Inflammatory macrophage (primary cell): Measurements from ENCODE around the gene KSR2.
"Not testable (repeated sequence)": the region's sequence is repeated elsewhere in the genome, so short reads cannot be mapped to it uniquely, and the experiment has no call there.

Source experiments
- DNase-seq, 2 donors: peaks; one replicate each; pipeline ENCODE4 v3.0.0-alpha.2; 2020 to 2022

KSR2 gene

GRCh38 chr12:117684471-117684870 lies 284.3 kb downstream of the KSR2 start:
- DNase-seq, result no peak

- no peak for DNase-seq
Measured at GRCh38 chr12:117680312-117680711, 288.5 kb downstream of the KSR2 start.

GRCh38 chr12:117679776-117680175 lies 289.0 kb downstream of the KSR2 start:
- DNase-seq, result no peak

DNA sequence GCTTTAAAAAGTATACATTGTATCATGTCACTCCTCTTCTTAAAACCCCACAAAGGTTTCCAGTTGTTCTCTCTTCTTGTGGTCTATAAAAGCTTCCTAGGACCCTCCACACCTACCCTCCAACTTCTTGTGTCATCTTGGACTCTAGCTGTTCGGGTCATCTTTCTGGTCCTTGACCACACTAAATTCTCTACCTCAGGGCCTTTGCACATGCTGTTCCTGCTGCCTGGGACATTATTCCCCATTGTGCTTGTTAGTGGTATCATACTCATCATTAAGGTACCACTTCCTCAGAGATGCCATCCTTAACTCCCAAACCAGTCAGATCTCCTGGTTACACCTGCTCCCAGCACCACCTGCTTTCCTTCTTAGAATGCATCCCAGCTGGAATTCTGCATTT lies 294.0 kb downstream of the KSR2 start:
- DNase-seq, result no peak

GRCh38 chr12:117674313-117674712 lies 294.5 kb downstream of the KSR2 start:
- no peak for DNase-seq

DNA sequence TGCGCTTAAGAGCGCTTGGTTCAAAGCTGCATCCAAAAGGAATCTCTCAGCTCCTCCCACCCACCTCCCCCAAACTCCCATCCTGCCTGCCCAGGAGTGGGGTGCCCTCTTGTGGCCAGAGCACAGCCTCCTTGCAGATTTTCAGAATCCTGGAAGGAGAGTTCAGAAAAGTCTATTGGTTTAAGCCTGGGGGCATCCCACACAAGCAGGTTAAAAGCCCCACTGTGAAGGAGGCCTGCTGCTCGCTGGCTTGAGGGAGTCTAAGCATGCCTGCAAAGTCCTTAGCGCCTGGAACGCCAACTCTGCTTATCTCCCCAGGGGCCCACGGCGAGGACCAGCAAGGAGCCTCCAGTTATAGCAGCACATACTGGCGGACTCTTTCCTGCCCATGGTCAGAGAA lies 297.1 kb downstream of the KSR2 start:
- DNase-seq, result peak in 1 of 2 donors; percentile 2

DNA sequence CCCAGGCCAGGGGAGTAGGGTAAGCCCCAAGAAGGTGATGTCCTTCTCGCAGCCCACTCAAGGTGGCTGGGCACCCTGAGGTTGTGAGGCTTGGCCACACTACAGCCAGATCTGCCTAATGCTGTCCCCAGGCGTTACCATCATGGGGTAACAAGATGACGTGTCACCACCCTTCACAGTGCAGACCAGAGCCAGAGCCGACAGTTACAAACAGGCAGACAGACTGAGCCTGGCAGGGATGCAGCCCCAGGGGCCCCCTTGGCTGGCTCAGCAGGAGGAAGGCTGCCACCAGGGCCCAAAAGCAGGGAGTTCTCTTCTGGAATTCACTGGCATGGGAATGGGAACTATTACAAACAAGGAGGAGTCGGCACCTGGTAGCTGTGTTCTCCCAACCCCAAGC lies 304.6 kb downstream of the KSR2 start:
- no peak for DNase-seq

DNA sequence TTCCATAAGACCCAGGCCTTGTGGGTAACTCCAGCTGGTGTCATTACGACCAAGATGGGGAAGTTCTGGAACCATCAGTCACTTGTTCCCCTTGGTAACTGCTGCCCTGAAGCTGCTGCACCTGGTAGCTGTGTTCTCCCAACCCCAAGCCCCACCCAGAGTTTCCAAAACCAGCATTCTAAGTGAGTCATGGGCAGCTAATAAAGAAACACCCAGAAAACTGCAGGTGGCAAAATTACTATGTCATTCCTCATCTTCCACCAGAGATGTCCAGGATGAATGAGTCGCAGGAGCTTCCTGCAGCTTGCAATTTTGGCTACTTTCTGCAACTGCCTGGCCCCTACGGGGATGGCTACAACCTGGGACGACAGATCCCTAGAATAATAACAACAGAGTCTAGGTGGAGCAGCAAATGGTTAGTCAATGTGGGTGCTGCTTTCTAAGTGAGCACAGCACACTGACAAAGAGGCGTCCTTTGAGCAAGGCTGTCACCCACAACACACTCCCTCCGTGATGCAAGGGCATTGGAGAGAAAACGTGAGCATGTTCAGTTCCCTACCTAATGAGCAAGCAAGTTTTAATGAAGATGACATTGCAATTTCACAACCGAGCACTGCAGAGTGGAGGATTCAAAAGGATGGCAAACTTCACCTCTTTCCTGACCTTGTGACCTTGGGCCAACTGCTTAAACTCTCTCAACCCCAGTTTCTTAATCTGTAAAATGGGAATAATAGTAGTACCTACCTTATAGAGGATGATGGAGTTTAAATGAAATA lies 306.0 kb downstream of the KSR2 start:
- no peak for DNase-seq

- DNase-seq, result no peak
Measured at GRCh38 chr12:117662220-117662619, 306.6 kb downstream of the KSR2 start.

- DNase-seq, result no peak
Measured at GRCh38 chr12:117661471-117661870, 307.3 kb downstream of the KSR2 start.

DNA sequence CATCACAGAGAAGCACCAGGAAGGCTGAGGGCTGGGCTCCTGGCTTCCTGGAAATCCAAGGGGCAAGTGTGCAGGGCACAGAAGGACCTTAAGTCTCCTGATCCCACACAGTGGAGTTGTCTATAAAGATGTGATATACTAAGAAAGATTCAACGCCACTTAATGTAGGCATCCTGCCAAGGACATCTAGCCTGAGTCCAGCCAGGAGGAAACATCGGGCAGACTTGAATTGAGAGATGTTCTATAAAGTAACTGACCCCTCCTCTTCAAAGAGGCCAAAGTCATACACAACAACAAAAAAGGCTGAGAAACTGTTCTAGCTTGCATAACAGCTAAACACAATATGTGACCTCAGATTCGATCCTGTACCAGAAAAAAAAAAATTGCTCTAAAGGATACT lies 307.9 kb downstream of the KSR2 start:
- no peak for DNase-seq

GRCh38 chr12:117658226-117658625 lies 310.6 kb downstream of the KSR2 start:
- no peak for DNase-seq

- no peak for DNase-seq
Measured at GRCh38 chr12:117649796-117650195, 319.0 kb downstream of the KSR2 start.

- no peak for DNase-seq
Measured at GRCh38 chr12:117646520-117646919, 322.3 kb downstream of the KSR2 start.

- no peak for DNase-seq
Measured at GRCh38 chr12:117645473-117645872, 323.3 kb downstream of the KSR2 start.

DNA sequence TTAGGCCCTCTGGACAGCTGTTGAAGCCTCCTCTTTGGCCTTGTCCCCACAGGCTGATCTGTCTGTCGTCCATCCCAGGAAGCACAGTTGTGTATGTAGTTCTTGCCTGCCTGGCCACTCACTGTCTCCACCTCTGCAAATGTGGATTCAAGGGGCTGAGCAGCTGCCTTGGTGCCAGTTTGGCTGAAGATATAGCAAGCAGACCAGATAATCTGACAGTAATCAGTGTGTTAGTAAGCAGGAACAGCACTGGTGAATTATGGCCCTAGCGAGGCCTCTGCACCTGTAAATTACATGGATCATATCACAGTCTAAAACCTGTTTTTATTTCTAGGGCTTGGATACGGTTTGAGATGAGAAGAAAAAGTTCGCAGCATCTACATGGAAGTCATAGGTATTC lies 324.8 kb downstream of the KSR2 start:
- no peak for DNase-seq

DNA sequence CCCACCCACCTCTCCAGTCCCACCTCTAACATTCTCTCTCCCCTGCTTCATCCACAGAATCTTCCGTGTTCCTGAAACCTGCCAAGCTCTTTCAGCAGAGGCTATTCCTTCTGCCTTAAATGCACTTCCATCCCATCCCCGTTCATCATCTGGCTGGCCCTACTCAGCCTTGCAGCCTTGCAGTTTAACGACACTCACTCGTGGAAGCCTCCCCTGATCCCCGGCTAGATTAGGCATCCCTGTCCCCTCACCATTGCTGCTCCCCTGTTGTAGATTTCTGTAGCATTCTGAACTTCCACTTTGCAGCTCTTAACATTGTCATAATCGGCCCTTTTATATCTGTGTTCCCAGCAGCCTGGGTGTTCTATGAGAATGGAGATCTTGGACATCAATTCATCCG lies 326.9 kb downstream of the KSR2 start:
- no peak for DNase-seq

DNA sequence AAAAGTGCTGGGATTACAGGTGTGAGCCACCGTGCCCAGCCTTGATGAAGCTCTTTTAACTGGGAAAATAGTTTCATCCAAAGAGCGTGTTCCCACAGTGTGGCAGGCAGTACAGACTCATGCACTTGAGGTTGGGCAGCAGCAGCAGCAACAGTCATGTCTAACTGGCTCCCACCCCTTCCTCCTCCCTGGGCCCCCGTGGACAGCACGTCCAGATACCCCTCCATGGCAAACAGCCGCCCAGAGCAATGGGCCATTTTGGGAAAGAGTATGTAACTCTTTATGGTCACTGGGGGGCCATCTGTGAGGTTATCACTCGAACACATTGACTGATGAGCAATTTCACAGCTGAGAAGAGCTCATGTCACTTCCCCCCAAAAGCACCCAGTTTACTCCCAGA lies 328.3 kb downstream of the KSR2 start:
- no peak for DNase-seq

- no peak for DNase-seq
Measured at GRCh38 chr12:117629454-117629853, 339.3 kb downstream of the KSR2 start.

DNA sequence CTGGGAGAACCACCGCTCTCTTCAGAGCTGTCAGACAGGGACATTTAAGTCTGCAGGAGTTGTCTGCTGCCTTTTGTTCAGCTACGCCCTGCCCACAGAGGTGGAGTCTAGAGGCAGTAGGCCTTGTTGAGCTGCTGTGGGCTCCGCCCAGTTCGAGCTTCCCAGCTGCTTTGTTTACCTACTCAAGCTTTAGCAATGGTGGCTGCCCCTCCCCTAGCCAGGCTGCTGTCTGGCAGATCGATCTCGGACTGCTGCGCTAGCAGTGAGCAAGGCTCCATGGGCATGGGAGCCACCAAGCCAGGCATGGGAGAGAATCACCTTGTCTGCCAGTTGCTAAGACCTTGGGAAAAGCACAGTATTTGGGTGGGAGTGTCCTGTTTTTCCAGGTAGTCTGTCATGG lies 340.1 kb downstream of the KSR2 start:
- not testable (repeated sequence) for DNase-seq

GRCh38 chr12:117622741-117623140 lies 346.0 kb downstream of the KSR2 start:
- DNase-seq, result no peak

DNA sequence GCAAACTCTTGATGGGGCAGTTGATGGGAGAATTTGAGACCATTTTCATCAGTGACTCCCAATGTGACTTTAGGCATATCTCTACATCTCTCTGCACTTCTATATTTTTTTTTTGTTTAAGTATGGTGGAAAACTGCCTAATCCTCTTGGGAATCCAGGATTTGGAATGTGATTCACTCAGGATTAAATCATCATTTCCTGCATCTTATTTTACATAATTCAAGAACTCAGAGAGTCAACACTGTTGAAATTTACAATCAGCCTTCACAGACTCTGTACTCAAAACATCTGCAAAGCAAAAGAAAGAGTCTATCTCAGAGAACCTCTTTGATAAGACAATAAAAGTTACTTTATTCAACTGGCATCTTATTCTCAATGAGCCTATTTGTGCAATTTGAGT lies 346.7 kb downstream of the KSR2 start:
- no peak for DNase-seq

GRCh38 chr12:117607778-117608177 lies 361.0 kb downstream of the KSR2 start:
- DNase-seq, result no peak

DNA sequence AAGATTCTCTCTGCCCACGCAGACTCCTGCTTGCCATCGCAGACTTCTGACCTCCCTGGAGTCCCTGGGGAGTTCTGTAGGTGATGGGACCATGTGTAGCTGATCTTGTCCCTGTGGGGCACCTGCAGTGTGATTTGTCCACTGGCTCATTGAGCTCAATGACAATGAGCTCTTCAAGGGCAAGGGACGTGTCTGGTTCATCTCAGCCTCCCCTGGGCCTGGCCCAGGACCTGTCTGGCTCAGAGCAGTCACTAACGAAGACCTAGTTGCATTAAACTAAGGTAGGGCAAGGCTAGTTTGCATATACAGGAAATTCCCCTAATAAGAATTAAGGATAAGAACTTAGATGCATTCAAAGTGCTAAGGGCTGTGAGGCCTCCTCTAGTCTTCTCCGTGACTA lies 361.8 kb downstream of the KSR2 start:
- no peak for DNase-seq

DNA sequence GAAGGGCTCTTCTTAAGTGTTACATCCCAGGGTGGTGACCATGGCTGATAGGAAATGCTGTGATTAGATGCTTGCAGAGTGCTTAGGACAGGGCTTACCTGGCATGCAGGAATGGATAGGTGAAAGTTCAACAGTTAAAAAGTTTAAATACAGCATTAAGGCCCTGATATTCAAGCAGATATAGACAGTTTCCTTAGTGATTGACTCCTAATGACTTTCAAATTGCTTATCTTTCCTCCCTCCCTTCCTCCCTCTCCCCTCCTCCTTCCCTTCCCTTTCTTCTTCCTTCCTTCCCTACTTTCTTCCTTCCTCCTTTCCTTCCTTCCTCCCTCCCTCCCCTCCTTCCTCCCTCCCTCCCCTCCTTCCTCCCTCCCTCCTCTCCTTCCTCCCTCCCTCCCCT lies 362.8 kb downstream of the KSR2 start:
- no peak for DNase-seq
